SK-N-SH (cell line): Measurements from ENCODE around the gene SLC22A13. TPM values are rescaled to one million over a fixed set of nuclear protein-coding genes. Genes with fewer than 3 reads are reported as not detected.

Source experiments
- CTCF ChIA-PET: fragments of 300-600, 350-600 bp; formaldehyde crosslinking; extraction: SDS; loops from one replicate; lab custom pipeline; 2021; lab: Yijun Ruan, JAX
- POLR2A ChIA-PET: fragments of 350-600 bp; sonication (Branson Sonifier 250); formaldehyde crosslinking; extraction: SDS; loops from one replicate; lab custom pipeline; 2020; ENCODE audit warnings: antibody characterized with exemption, inconsistent platforms; lab: Yijun Ruan, JAX
- DNase-seq: peaks from one replicate; pipeline ENCODE4 v3.0.0; 2012
- H2AFZ ChIP-seq: fragments of 200-600 bp; sonication (generic); 2 replicates; pipeline ENCODE4 v1.8.1; 2016; ENCODE audit warnings: antibody characterized with exemption, mild to moderate bottlenecking, low read depth
- H3F3A ChIP-seq: fragments of 200-600 bp; sonication (generic); replicated peaks from 2 replicates; pipeline ENCODE3; 2016; ENCODE audit warnings: antibody characterized with exemption, mild to moderate bottlenecking; ENCODE audit not compliant: insufficient read depth
- H3K27ac ChIP-seq, 2 experiments: fragments of 200-500 bp in 1 of 2; fragments of 200-600 bp in 1 of 2; sonication (Bioruptor generic) in 1 of 2; sonication (generic), shearing (Covaris generic) in 1 of 2; 2 replicates each; pipeline versions ENCODE4 v1.5.1 to v1.6.1; 2014 to 2016; ENCODE audit warnings: low read depth in 2 of 2, inconsistent platforms in 1 of 2, low read length in 1 of 2, mild to moderate bottlenecking in 1 of 2, mixed read lengths in 1 of 2
- H3K27me3 ChIP-seq: fragments of 200-600 bp; sonication (generic), shearing (Covaris generic); 2 replicates; pipeline ENCODE4 v1.6.1; 2016; ENCODE audit warnings: mixed run types; ENCODE audit not compliant: insufficient read depth
- H3K36me3 ChIP-seq, 2 experiments: fragments of 200-500 bp in 1 of 2; fragments of 200-600 bp in 1 of 2; sonication (Bioruptor generic) in 1 of 2; sonication (generic) in 1 of 2; replicated peaks in 1 of 2; 2 replicates each; pipeline versions ENCODE3 to v1.5.1; 2014 to 2016; ENCODE audit warnings: low read length in 1 of 2, mild to moderate bottlenecking in 1 of 2; ENCODE audit not compliant: insufficient read depth in 2 of 2, control insufficient read depth in 1 of 2
- H3K4me1 ChIP-seq, 2 experiments: fragments of 200-500 bp in 1 of 2; fragments of 200-600 bp in 1 of 2; sonication (Bioruptor generic) in 1 of 2; sonication (generic), shearing (Covaris generic) in 1 of 2; 2 replicates each; pipeline versions ENCODE4 v1.5.1 to v1.6.1; 2014 to 2016; ENCODE audit warnings: low read depth in 1 of 2, low read length in 1 of 2, mixed run types in 1 of 2; ENCODE audit not compliant: insufficient read depth in 2 of 2, control insufficient read depth in 1 of 2
- H3K4me2 ChIP-seq: fragments of 200-600 bp; sonication (generic), shearing (Covaris generic); 2 replicates; pipeline ENCODE4 v1.6.1; 2017; ENCODE audit warnings: mixed run types
- H3K4me3 ChIP-seq, 2 experiments: fragments of 200-500 bp in 1 of 2; fragments of 200-600 bp in 1 of 2; sonication (Bioruptor generic) in 1 of 2; sonication (generic), shearing (Covaris generic) in 1 of 2; 2 replicates each; pipeline versions ENCODE4 v1.5.1 to v1.8.1; 2014 to 2016; ENCODE audit warnings: low read depth in 2 of 2, inconsistent platforms in 1 of 2, low read length in 1 of 2, mild to moderate bottlenecking in 1 of 2, mixed read lengths in 1 of 2, moderate library complexity in 1 of 2
- H3K79me2 ChIP-seq: fragments of 200-600 bp; sonication (generic); 2 replicates; pipeline ENCODE4 v1.8.1; 2017; ENCODE audit warnings: mild to moderate bottlenecking; ENCODE audit not compliant: insufficient read depth
- H3K9ac ChIP-seq: fragments of 200-600 bp; sonication (generic); 2 replicates; pipeline ENCODE4 v1.6.1; 2017; ENCODE audit warnings: mixed run types
- H3K9me2 ChIP-seq: fragments of 200-600 bp; sonication (generic); 2 replicates; pipeline ENCODE4 v1.6.1; 2017; ENCODE audit warnings: mixed run types
- H3K9me3 ChIP-seq: fragments of 200-600 bp; sonication (generic); 2 replicates; pipeline ENCODE4 v1.6.1; 2017; ENCODE audit warnings: mixed run types, mild to moderate bottlenecking, moderate library complexity
- H4K20me1 ChIP-seq: fragments of 200-600 bp; sonication (generic); 2 replicates; pipeline ENCODE4 v1.6.1; 2017; ENCODE audit warnings: mild to moderate bottlenecking, mixed run types; ENCODE audit not compliant: insufficient read depth
- CHD2 ChIP-seq: fragments of 150-350 bp; IDR thresholded peaks from 2 replicates; pipeline ENCODE4 v1.6.1; 2018; ENCODE audit warnings: low read length; ENCODE audit not compliant: partially characterized antibody
- ELF1 ChIP-seq: IDR thresholded peaks from 2 replicates; pipeline ENCODE4 v1.4.0; 2012
- EP300 ChIP-seq, 2 experiments: IDR thresholded peaks; 2 replicates each; pipeline versions ENCODE4 v1.4.0 to v1.6.1; 2012; ENCODE audit warnings: borderline replicate concordance in 1 of 2, low read depth in 1 of 2, low read length in 1 of 2
- FOXJ3 ChIP-seq: sonication (generic); formaldehyde crosslinking; IDR thresholded peaks from 2 replicates; pipeline ENCODE4 v1.5.1; 2020; ENCODE audit warnings: mild to moderate bottlenecking, missing genetic modification reagents
- FOXM1 ChIP-seq: IDR thresholded peaks from 2 replicates; pipeline ENCODE4 v1.4.0; 2012; ENCODE audit warnings: low read depth, mild to moderate bottlenecking
- GATA2 ChIP-seq: sonication (generic); formaldehyde crosslinking; IDR thresholded peaks from 2 replicates; pipeline ENCODE4 v1.5.0; 2020; ENCODE audit warnings: mild to moderate bottlenecking, missing genetic modification reagents
- MEF2A ChIP-seq: IDR thresholded peaks from 2 replicates; pipeline ENCODE4 v1.4.0; 2012; ENCODE audit warnings: low read depth, borderline replicate concordance
- POLR2AphosphoS5 ChIP-seq: IDR thresholded peaks from 2 replicates; pipeline ENCODE4 v1.6.1; 2012; ENCODE audit warnings: low read depth, low read length
- RAD21 ChIP-seq: IDR thresholded peaks from 2 replicates; pipeline ENCODE4 v1.6.1; 2012; ENCODE audit warnings: mild to moderate bottlenecking, low read length
- RCOR1 ChIP-seq: fragments of 150-350 bp; IDR thresholded peaks from 2 replicates; pipeline ENCODE4 v1.6.1; 2017; ENCODE audit warnings: antibody characterized with exemption, low read length
- REST ChIP-seq: IDR thresholded peaks from 2 replicates; pipeline ENCODE4 v1.6.1; 2012; ENCODE audit warnings: mild to moderate bottlenecking, low read depth, low read length, moderate library complexity
- RFX5 ChIP-seq: IDR thresholded peaks from 2 replicates; pipeline ENCODE4 v1.6.1; 2012; ENCODE audit warnings: mild to moderate bottlenecking, improper control_type of control experiment, low read length
- RXRA ChIP-seq: IDR thresholded peaks from 2 replicates; pipeline ENCODE4 v1.4.0; 2012; ENCODE audit warnings: low read depth, mild to moderate bottlenecking, borderline replicate concordance
- SIN3A ChIP-seq: IDR thresholded peaks from 2 replicates; pipeline ENCODE4 v1.6.1; 2012; ENCODE audit warnings: low read depth, mild to moderate bottlenecking, low read length, moderate library complexity, borderline replicate concordance
- SMC3 ChIP-seq: IDR thresholded peaks from 2 replicates; pipeline ENCODE4 v1.6.1; 2012; ENCODE audit warnings: low read depth, low read length, improper control_type of control experiment
- TAF1 ChIP-seq: IDR thresholded peaks from 2 replicates; pipeline ENCODE4 v1.6.1; 2012; ENCODE audit warnings: low read depth, mild to moderate bottlenecking, low read length, moderate library complexity, borderline replicate concordance
- TCF12 ChIP-seq: IDR thresholded peaks from 2 replicates; pipeline ENCODE4 v1.4.0; 2012
- TEAD4 ChIP-seq: IDR thresholded peaks from 2 replicates; pipeline ENCODE4 v1.4.0; 2012; ENCODE audit warnings: mild to moderate bottlenecking, borderline replicate concordance; ENCODE audit not compliant: insufficient read depth
- USF1 ChIP-seq: IDR thresholded peaks from 2 replicates; pipeline ENCODE4 v1.4.0; 2012; ENCODE audit warnings: low read depth, borderline replicate concordance
- WGBS: methylation state at CpG from one replicate; pipeline ENCODE4 v1.1.6; 2017; ENCODE audit warnings: low lambda C conversion rate; 5-methylcytosine and 5-hydroxymethylcytosine counted together
- polyA plus RNA-seq, 3 experiments: library from polyadenylated mRNA; depleted of rRNA; stranded (reverse); fragments of >200 nt; gene quantifications; 2 replicates each; pipeline ENCODE4 v1.2.3, GENCODE V29; 2012
- TF ChIP-seq, protein P1 (sequence below): fragments of 200-600 bp; sonication (generic); IDR thresholded peaks from 2 replicates; pipeline ENCODE4 v1.6.1; 2017; ENCODE audit warnings: antibody characterized with exemption, mild to moderate bottlenecking, moderate library complexity

Gene SLC22A13
- polyA plus RNA-seq, 1 of the 3 experiments (the other 2 are of a cell fraction), result 0.08 TPM

DNA sequence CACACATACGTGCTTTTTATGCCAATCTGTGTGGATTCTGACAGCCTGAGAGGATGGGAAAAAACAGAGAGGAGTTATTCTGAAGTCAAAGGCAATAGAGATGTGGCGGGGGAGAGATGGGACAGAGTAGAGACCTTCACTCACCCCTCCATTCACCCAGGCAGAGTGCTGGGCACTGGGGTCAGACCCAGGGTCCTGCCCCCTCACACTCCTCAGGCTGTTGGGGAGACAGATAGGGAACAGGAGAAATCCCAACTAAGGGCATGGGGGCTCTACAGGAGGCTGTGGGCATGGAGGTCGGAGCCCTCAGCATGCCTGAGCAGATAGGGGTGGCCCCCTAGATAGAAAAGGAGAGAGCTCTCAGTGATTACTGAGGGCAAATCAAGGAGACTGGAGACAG is 46.7 kb downstream of the SLC22A13 start:
- Histone ChIP-seq H3K27ac (no peak overlapping the region), H3K9me3 (no peaks in the 10 kb centered on the region), H3K79me2 (no peaks in the 10 kb centered on the region)
- no peak for DNase-seq
- CTCF ChIA-PET, result interaction anchor here (0.9 to 3.5 kb wide), 2 partner anchors 15 to 34 kb away, joined by 3 to 15 read pairs; partner anchors contain the start of gene XYLB
- TF ChIP-seq SIN3A (no peak), RXRA (no peak), RFX5 (no peak), POLR2AphosphoS5 (no peak), TEAD4 (no peak), EP300 (IDR thresholded peaks at IDR 0.05; ENCODE audit: borderline replicate concordance in 1 of 2, low read depth in 1 of 2, low read length in 1 of 2) (no peak), TCF12 (no peak), MEF2A (no peak), RAD21 (no peak), RCOR1 (no peak), GATA2 (CRISPR knock-in tag) (no peak), REST (no peak), FOXM1 (no peak), SMC3 (no peak), FOXJ3 (CRISPR knock-in tag) (no peak), ELF1 (no peak), TAF1 (no peak), CHD2 (no peak), USF1 (no peak)
- TF ChIP-seq, protein P1, sequence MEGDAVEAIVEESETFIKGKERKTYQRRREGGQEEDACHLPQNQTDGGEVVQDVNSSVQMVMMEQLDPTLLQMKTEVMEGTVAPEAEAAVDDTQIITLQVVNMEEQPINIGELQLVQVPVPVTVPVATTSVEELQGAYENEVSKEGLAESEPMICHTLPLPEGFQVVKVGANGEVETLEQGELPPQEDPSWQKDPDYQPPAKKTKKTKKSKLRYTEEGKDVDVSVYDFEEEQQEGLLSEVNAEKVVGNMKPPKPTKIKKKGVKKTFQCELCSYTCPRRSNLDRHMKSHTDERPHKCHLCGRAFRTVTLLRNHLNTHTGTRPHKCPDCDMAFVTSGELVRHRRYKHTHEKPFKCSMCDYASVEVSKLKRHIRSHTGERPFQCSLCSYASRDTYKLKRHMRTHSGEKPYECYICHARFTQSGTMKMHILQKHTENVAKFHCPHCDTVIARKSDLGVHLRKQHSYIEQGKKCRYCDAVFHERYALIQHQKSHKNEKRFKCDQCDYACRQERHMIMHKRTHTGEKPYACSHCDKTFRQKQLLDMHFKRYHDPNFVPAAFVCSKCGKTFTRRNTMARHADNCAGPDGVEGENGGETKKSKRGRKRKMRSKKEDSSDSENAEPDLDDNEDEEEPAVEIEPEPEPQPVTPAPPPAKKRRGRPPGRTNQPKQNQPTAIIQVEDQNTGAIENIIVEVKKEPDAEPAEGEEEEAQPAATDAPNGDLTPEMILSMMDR, result no peak
- TF ChIP-seq, all 33 proteins: peak for 0
- Histone ChIP-seq H3K9me2 (no peaks in the 10 kb centered on the region), H3K4me3 (no peak overlapping the region), H3F3A (no peaks in the 10 kb centered on the region), H3K9ac (no peak overlapping the region), H3K4me1 (peaks cover 0 to 22% of the 10 kb centered on the region in 2 experiments; a peak in 1 of 4 replicates), H3K36me3 (no peaks in the 10 kb centered on the region), H2AFZ (no peak overlapping the region), H4K20me1 (no peaks in the 10 kb centered on the region), H3K4me2 (no peak overlapping the region), H3K27me3 (no peaks in the 10 kb centered on the region; the same call in 1 of the 2 replicates)
- POLR2A ChIA-PET, result no interaction called here
- 69% methylated on average over 3 of the region's 3 CpGs for WGBS
